ENCODE measurements around the gene RALGPS2. TPM values are rescaled to one million over a fixed set of nuclear protein-coding genes. Genes with fewer than 3 reads are reported as not detected.

The RALGPS2 gene
- total and polyA plus RNA-seq, 2 of the 8 experiments (the other 6 are each of a cell fraction or from before 2014, with no cell fraction given) = 6.7 to 38.0 TPM

DNA sequence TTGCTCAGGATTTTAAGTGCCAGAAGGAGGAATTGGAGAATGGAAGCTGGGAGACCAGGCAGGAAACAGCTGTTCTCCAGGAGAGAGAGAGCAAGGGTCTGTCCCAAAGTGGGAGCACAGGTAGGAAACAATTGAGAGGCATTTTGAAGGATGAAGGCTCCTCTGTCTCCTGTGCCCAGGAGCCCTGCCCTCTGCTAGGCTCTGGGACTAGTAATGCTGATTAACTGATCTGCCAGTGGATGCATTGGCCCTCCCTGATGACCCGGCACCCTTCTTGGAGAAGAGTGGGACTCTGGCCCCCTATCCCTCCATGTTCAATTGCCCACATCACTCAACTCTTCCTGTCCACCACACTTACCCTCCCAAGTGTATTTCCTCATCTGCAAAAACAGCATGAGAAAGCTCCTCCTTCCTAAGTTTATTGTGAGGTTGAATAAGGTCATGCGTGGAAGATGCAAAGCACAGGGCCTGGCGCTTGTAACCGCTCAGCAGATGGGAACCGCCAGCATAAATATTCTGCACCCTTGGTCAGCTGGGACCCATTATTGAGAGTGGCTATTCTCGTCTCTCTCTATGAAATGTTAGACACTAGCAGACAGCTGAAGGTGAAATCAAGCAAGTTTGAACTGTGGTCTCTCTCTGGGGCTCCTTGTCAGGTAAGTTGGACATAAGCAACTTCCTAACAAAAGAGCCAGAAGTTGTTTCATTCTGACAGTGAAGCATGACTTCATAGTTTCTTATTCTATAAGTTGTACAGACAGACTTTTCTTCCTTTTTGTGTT lies 208.9 kb downstream of the RALGPS2 start (continued):
- TF ChIP-seq MAFK (IDR thresholded peaks at IDR 0.05; ENCODE audit: low read depth, low read length) = no peak
- no peak for TF ChIP-seq RFX5 (IDR thresholded peaks at IDR 0.05; ENCODE audit: borderline replicate concordance, low read depth, low read length)
- no peak for TF ChIP-seq BACH1 (IDR thresholded peaks at IDR 0.05; ENCODE audit: low read length)
- no peak for TF ChIP-seq SIRT6 (IDR thresholded peaks at IDR 0.05; ENCODE audit: low read length)
- TF ChIP-seq RAD21 (IDR thresholded peaks at IDR 0.05 in 1 of 2, conservative IDR thresholded peaks at IDR 0.05 in 1 of 2; ENCODE audit: low read depth in 2 of 2, low read length in 2 of 2) = no peak
- no peak for TF ChIP-seq NRF1 (IDR thresholded peaks at IDR 0.05; ENCODE audit: low read depth, low read length)
- TF ChIP-seq EGR1 (IDR thresholded peaks at IDR 0.05; ENCODE audit: borderline replicate concordance, low read depth, low read length) = no peak
- no peak for TF ChIP-seq SIN3A (conservative IDR thresholded peaks at IDR 0.05 in 1 of 2, IDR thresholded peaks at IDR 0.05 in 1 of 2; ENCODE audit: low read depth in 1 of 2, low read length in 2 of 2)
